ENCODE results near the gene FSTL5.

FSTL5 gene

DNA sequence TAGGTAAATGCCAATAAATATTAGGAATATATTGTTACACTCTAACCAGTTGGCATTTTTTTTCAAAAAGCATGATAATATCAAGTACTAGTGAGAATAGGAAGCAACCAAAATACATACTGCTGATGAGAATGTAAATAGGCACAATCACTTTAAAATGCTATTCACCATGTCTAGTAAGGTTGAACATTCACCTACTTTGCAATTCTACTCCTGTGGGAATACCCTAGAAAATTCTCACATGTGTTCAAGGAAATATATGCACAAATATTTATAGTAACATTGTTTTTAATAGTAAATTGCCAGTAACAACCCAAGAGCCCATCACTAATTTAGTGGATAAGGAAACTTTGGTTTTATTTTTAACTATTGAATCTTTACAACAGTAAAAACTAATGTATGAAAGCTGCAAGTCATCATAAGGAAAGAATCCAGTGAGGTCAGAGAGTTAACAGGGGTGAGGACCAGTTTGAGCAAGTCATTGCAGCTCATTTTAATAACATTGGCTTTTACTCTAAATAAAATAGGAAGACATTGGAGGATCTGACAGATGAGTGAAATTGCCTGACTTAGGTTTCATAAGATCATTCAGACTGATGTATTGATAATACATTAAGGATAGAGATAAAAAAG, 23.6 kb downstream of the FSTL5 start:
- Histone ChIP-seq H3K27me3 (ENCODE audit: control insufficient read depth in 3 of 3, insufficient read depth in 3 of 3, low read depth in 1 of 3, low read length in 3 of 3) (no peaks in the 10 kb centered on the region), H3K9me3 (replicated peaks in 1 of 2; ENCODE audit: control insufficient read depth in 2 of 2, insufficient read depth in 1 of 2, low read depth in 1 of 2, low read length in 2 of 2) (no peaks in the 10 kb centered on the region), H3K14ac (ENCODE audit: low read length) (no peak overlapping the region), H3K27ac (replicated peaks; ENCODE audit: low read length) (no peak overlapping the region), H4K8ac (ENCODE audit: low read depth, low read length) (no peak overlapping the region), H3K4ac (ENCODE audit: low read length) (no peak overlapping the region), H3K79me1 (ENCODE audit: low read depth, low read length) (no peaks in the 10 kb centered on the region), H3K9ac (ENCODE audit: low read depth, low read length, poor library complexity) (no peak overlapping the region), H2BK5ac (ENCODE audit: low read length) (no peak overlapping the region), H3K18ac (ENCODE audit: low read length) (no peak overlapping the region), H3K4me3 (ENCODE audit: low read length in 2 of 2) (no peak overlapping the region), H2BK15ac (ENCODE audit: low read length) (no peak overlapping the region), H2BK120ac (ENCODE audit: low read depth, low read length) (no peak overlapping the region), H3K4me1 (ENCODE audit: control insufficient read depth in 2 of 2, insufficient read depth in 1 of 2, low read depth in 1 of 2, low read length in 2 of 2) (no peaks in the 10 kb centered on the region), H2BK12ac (ENCODE audit: low read length) (no peak overlapping the region), H4K91ac (ENCODE audit: low read depth, low read length, poor library complexity) (no peak overlapping the region), H3K23ac (ENCODE audit: low read depth, low read length, poor library complexity) (no peak overlapping the region), H3K36me3 (replicated peaks in 1 of 2; ENCODE audit: control insufficient read depth in 2 of 2, insufficient read depth in 2 of 2, low read length in 2 of 2) (no peaks in the 10 kb centered on the region), H2AFZ (ENCODE audit: low read length) (peak overlapping the region; percentile 15), H2AK5ac (ENCODE audit: low read depth, low read length) (no peak overlapping the region), H3K4me2 (ENCODE audit: insufficient read depth, low read length, poor library complexity, severe bottlenecking) (no peak overlapping the region)
- no peak for DNase-seq (ENCODE audit: low spot score)

GRCh38 chr4:162139412-162139811, 24.4 kb downstream of the FSTL5 start:
- WGBS, 2 donors (ENCODE audit: extremely low coverage in 2 of 2, insufficient read length in 2 of 2, insufficient replicate concordance in 1 of 2) = no CpG with 5 or more reads among the region's 2 CpGs
- no peak overlapping the region for H3K4me2 ChIP-seq (ENCODE audit: insufficient read depth, low read length, poor library complexity, severe bottlenecking)

GRCh38 chr4:162131256-162131655, 32.5 kb downstream of the FSTL5 start:
- no peak overlapping the region for H2BK120ac ChIP-seq (ENCODE audit: low read depth, low read length)
- WGBS, 2 donors (ENCODE audit: extremely low coverage in 2 of 2, insufficient read length in 2 of 2, insufficient replicate concordance in 1 of 2) = no CpG with 5 or more reads among the region's 2 CpGs
- no peak overlapping the region for H4K91ac ChIP-seq (ENCODE audit: low read depth, low read length, poor library complexity)
- peak overlapping the region; percentile 9 for H2AFZ ChIP-seq (ENCODE audit: low read length)
- H3K4ac ChIP-seq (ENCODE audit: low read length) = no peak overlapping the region
- H3K4me3 ChIP-seq (ENCODE audit: low read length in 2 of 2) = no peak overlapping the region
- no peaks in the 10 kb centered on the region for H3K27me3 ChIP-seq (ENCODE audit: control insufficient read depth in 3 of 3, insufficient read depth in 3 of 3, low read depth in 1 of 3, low read length in 3 of 3)
- H2BK12ac ChIP-seq (ENCODE audit: low read length) = no peak overlapping the region
- no peak overlapping the region for H3K18ac ChIP-seq (ENCODE audit: low read length)
- no peak overlapping the region for H3K14ac ChIP-seq (ENCODE audit: low read length)
- H3K4me2 ChIP-seq (ENCODE audit: insufficient read depth, low read length, poor library complexity, severe bottlenecking) = no peak overlapping the region
- H3K27ac ChIP-seq (replicated peaks; ENCODE audit: low read length) = no peak overlapping the region
- no peak overlapping the region for H2AK5ac ChIP-seq (ENCODE audit: low read depth, low read length)
- no peak overlapping the region for H2BK5ac ChIP-seq (ENCODE audit: low read length)
- H3K79me1 ChIP-seq (ENCODE audit: low read depth, low read length) = no peaks in the 10 kb centered on the region
- no peak overlapping the region for H2BK15ac ChIP-seq (ENCODE audit: low read length)
- peaks cover 0 to 4% of the 10 kb centered on the region in 2 donors for H3K4me1 ChIP-seq (ENCODE audit: control insufficient read depth in 2 of 2, insufficient read depth in 1 of 2, low read depth in 1 of 2, low read length in 2 of 2)
- H4K8ac ChIP-seq (ENCODE audit: low read depth, low read length) = no peak overlapping the region
- no peak overlapping the region for H3K9ac ChIP-seq (ENCODE audit: low read depth, low read length, poor library complexity)
- no peaks in the 10 kb centered on the region for H3K9me3 ChIP-seq (replicated peaks in 1 of 2; ENCODE audit: control insufficient read depth in 2 of 2, insufficient read depth in 1 of 2, low read depth in 1 of 2, low read length in 2 of 2)
- no peak for DNase-seq (ENCODE audit: low spot score)
- no peak overlapping the region for H3K23ac ChIP-seq (ENCODE audit: low read depth, low read length, poor library complexity)
- no peaks in the 10 kb centered on the region for H3K36me3 ChIP-seq (replicated peaks in 1 of 2; ENCODE audit: control insufficient read depth in 2 of 2, insufficient read depth in 2 of 2, low read length in 2 of 2)

More at GRCh38 chr4:162139412-162139811, 24.4 kb downstream of the FSTL5 start:
- Histone ChIP-seq H2AK5ac (ENCODE audit: low read depth, low read length) (no peak overlapping the region), H2BK15ac (ENCODE audit: low read length) (no peak overlapping the region), H3K14ac (ENCODE audit: low read length) (no peak overlapping the region), H3K27ac (replicated peaks; ENCODE audit: low read length) (no peak overlapping the region), H3K27me3 (ENCODE audit: control insufficient read depth in 3 of 3, insufficient read depth in 3 of 3, low read depth in 1 of 3, low read length in 3 of 3) (no peaks in the 10 kb centered on the region), H3K18ac (ENCODE audit: low read length) (no peak overlapping the region), H3K36me3 (replicated peaks in 1 of 2; ENCODE audit: control insufficient read depth in 2 of 2, insufficient read depth in 2 of 2, low read length in 2 of 2) (no peaks in the 10 kb centered on the region), H3K79me1 (ENCODE audit: low read depth, low read length) (no peaks in the 10 kb centered on the region), H3K23ac (ENCODE audit: low read depth, low read length, poor library complexity) (no peak overlapping the region), H2BK120ac (ENCODE audit: low read depth, low read length) (no peak overlapping the region), H2AFZ (ENCODE audit: low read length) (no peak overlapping the region), H4K91ac (ENCODE audit: low read depth, low read length, poor library complexity) (no peak overlapping the region), H3K4me1 (ENCODE audit: control insufficient read depth in 2 of 2, insufficient read depth in 1 of 2, low read depth in 1 of 2, low read length in 2 of 2) (peaks cover 0 to 2% of the 10 kb centered on the region in 2 donors), H4K8ac (ENCODE audit: low read depth, low read length) (no peak overlapping the region), H2BK5ac (ENCODE audit: low read length) (no peak overlapping the region), H3K9me3 (replicated peaks in 1 of 2; ENCODE audit: control insufficient read depth in 2 of 2, insufficient read depth in 1 of 2, low read depth in 1 of 2, low read length in 2 of 2) (no peaks in the 10 kb centered on the region), H3K9ac (ENCODE audit: low read depth, low read length, poor library complexity) (no peak overlapping the region), H3K4me3 (ENCODE audit: low read length in 2 of 2) (no peak overlapping the region), H3K4ac (ENCODE audit: low read length) (no peak overlapping the region), H2BK12ac (ENCODE audit: low read length) (no peak overlapping the region)
- DNase-seq (ENCODE audit: low spot score) = no peak

GRCh38 chr4:162126729-162127128, 37.1 kb downstream of the FSTL5 start:
- WGBS, 2 donors (ENCODE audit: extremely low coverage in 2 of 2, insufficient read length in 2 of 2, insufficient replicate concordance in 1 of 2) = no CpG with 5 or more reads among the region's 3 CpGs
- H3K27me3 ChIP-seq (ENCODE audit: control insufficient read depth in 3 of 3, insufficient read depth in 3 of 3, low read depth in 1 of 3, low read length in 3 of 3) = no peaks in the 10 kb centered on the region
- no peak for DNase-seq (ENCODE audit: low spot score)

More at GRCh38 chr4:162126729-162127128, 37.1 kb downstream of the FSTL5 start:
- H3K18ac ChIP-seq (ENCODE audit: low read length) = no peak overlapping the region
- H2BK5ac ChIP-seq (ENCODE audit: low read length) = no peak overlapping the region
- H3K4me2 ChIP-seq (ENCODE audit: insufficient read depth, low read length, poor library complexity, severe bottlenecking) = no peak overlapping the region
- no peak overlapping the region for H4K91ac ChIP-seq (ENCODE audit: low read depth, low read length, poor library complexity)
- H3K23ac ChIP-seq (ENCODE audit: low read depth, low read length, poor library complexity) = no peak overlapping the region
- H3K4me1 ChIP-seq (ENCODE audit: control insufficient read depth in 2 of 2, insufficient read depth in 1 of 2, low read depth in 1 of 2, low read length in 2 of 2) = no peaks in the 10 kb centered on the region
- no peak overlapping the region for H3K4me3 ChIP-seq (ENCODE audit: low read length in 2 of 2)
- H3K9me3 ChIP-seq (replicated peaks in 1 of 2; ENCODE audit: control insufficient read depth in 2 of 2, insufficient read depth in 1 of 2, low read depth in 1 of 2, low read length in 2 of 2) = no peaks in the 10 kb centered on the region
- H2AK5ac ChIP-seq (ENCODE audit: low read depth, low read length) = no peak overlapping the region
- H2BK12ac ChIP-seq (ENCODE audit: low read length) = no peak overlapping the region
- H2BK15ac ChIP-seq (ENCODE audit: low read length) = no peak overlapping the region
- no peak overlapping the region for H3K27ac ChIP-seq (replicated peaks; ENCODE audit: low read length)
- no peaks in the 10 kb centered on the region for H3K79me1 ChIP-seq (ENCODE audit: low read depth, low read length)
- H4K8ac ChIP-seq (ENCODE audit: low read depth, low read length) = no peak overlapping the region
- no peak overlapping the region for H2AFZ ChIP-seq (ENCODE audit: low read length)
- H3K9ac ChIP-seq (ENCODE audit: low read depth, low read length, poor library complexity) = no peak overlapping the region
- no peak overlapping the region for H3K14ac ChIP-seq (ENCODE audit: low read length)
- H3K4ac ChIP-seq (ENCODE audit: low read length) = no peak overlapping the region
- no peaks in the 10 kb centered on the region for H3K36me3 ChIP-seq (replicated peaks in 1 of 2; ENCODE audit: control insufficient read depth in 2 of 2, insufficient read depth in 2 of 2, low read length in 2 of 2)
- no peak overlapping the region for H2BK120ac ChIP-seq (ENCODE audit: low read depth, low read length)

Measured in neuronal stem cell (in vitro differentiated cells).